ENCODE data around the gene CUBN. TPM values are rescaled to one million over a fixed set of nuclear protein-coding genes. Genes with fewer than 3 reads are reported as not detected.

CUBN gene
- total RNA-seq, 4 donors from 2014 or later: 0.37 to 1.5 (median 1.1) TPM

GRCh38 chr10:16964576-16965343 lies 164.9 kb downstream of the CUBN start:
- in situ Hi-C loops (cut with MboI; ENCODE audit: low pct_ligation_motif_present in 1 of 4, low pct_unique_long_range_greater_than_20kb in 1 of 4, low sequenced_read_pairs in 3 of 4): no loop called here
- no peak overlapping the region for H3K27ac ChIP-seq
- H3K4me1 ChIP-seq: peaks cover 0 to 30% (median 3%) of the 10 kb centered on the region in 4 donors
- intact Hi-C loops (cut with DNase I; ENCODE audit: low total_unique reads): no loop called here
- H3K36me3 ChIP-seq: no peaks in the 10 kb centered on the region
- no peaks in the 10 kb centered on the region for H3K27me3 ChIP-seq
- TF ChIP-seq POLR2AphosphoS5 (IDR thresholded peaks at IDR 0.05): no peak
- TF ChIP-seq EP300 (IDR thresholded peaks at IDR 0.05; ENCODE audit: low read depth): no peak
- TF ChIP-seq POLR2A (IDR thresholded peaks at IDR 0.05): no peak
- no peak for TF ChIP-seq CTCF (IDR thresholded peaks at IDR 0.05)
- WGBS, 2 donors (ENCODE audit: low coverage in 1 of 2): 74 to 78% methylated on average over 15 of the region's 15 CpGs
- H3K9me3 ChIP-seq: no peaks in the 10 kb centered on the region
- DNase-seq: no peak
- H3K4me3 ChIP-seq: no peak overlapping the region

GRCh38 chr10:16960551-16960950 lies 169.1 kb downstream of the CUBN start:
- TF ChIP-seq CTCF (IDR thresholded peaks at IDR 0.05) (no peak), POLR2AphosphoS5 (IDR thresholded peaks at IDR 0.05) (no peak), POLR2A (IDR thresholded peaks at IDR 0.05) (no peak), EP300 (IDR thresholded peaks at IDR 0.05; ENCODE audit: low read depth) (no peak)
- H3K27ac ChIP-seq: no peak overlapping the region
- 82 to 84% methylated on average over 2 to 4 of the region's 4 CpGs for WGBS, 2 donors (ENCODE audit: low coverage in 1 of 2)
- no peak overlapping the region for H3K4me3 ChIP-seq
- no peaks in the 10 kb centered on the region for H3K9me3 ChIP-seq
- intact Hi-C loops (cut with DNase I; ENCODE audit: low total_unique reads): no loop called here
- in situ Hi-C loops (cut with MboI; ENCODE audit: low pct_ligation_motif_present in 1 of 4, low pct_unique_long_range_greater_than_20kb in 1 of 4, low sequenced_read_pairs in 3 of 4): no loop called here
- no peaks in the 10 kb centered on the region for H3K36me3 ChIP-seq
- DNase-seq: no peak
- no peaks in the 10 kb centered on the region for H3K27me3 ChIP-seq
- H3K4me1 ChIP-seq: no peaks in the 10 kb centered on the region

- TF ChIP-seq POLR2AphosphoS5 (IDR thresholded peaks at IDR 0.05) (no peak), EP300 (IDR thresholded peaks at IDR 0.05; ENCODE audit: low read depth) (no peak), POLR2A (IDR thresholded peaks at IDR 0.05) (no peak), CTCF (IDR thresholded peaks at IDR 0.05) (no peak)
- no peaks in the 10 kb centered on the region for H3K4me1 ChIP-seq
- H3K27me3 ChIP-seq: no peaks in the 10 kb centered on the region
- H3K9me3 ChIP-seq: no peaks in the 10 kb centered on the region
- intact Hi-C loops (cut with DNase I; ENCODE audit: low total_unique reads) (no loop called here), in situ Hi-C loops (cut with MboI; ENCODE audit: low pct_ligation_motif_present in 1 of 4, low pct_unique_long_range_greater_than_20kb in 1 of 4, low sequenced_read_pairs in 3 of 4) (no loop called here)
- no peak overlapping the region for H3K4me3 ChIP-seq
- no peak overlapping the region for H3K27ac ChIP-seq
- WGBS, 2 donors (ENCODE audit: low coverage in 1 of 2): 66 to 100% methylated on average over 2 of the region's 2 CpGs
- H3K36me3 ChIP-seq: no peaks in the 10 kb centered on the region
- DNase-seq: no peak
These were observed 172.6 kb downstream of the CUBN start for GRCh38 chr10:16957038-16957437.

- no peak for TF ChIP-seq EP300 (IDR thresholded peaks at IDR 0.05; ENCODE audit: low read depth)
- TF ChIP-seq CTCF (IDR thresholded peaks at IDR 0.05): no peak
- no peak for TF ChIP-seq POLR2A (IDR thresholded peaks at IDR 0.05)
- TF ChIP-seq POLR2AphosphoS5 (IDR thresholded peaks at IDR 0.05): no peak
- intact Hi-C loops (cut with DNase I; ENCODE audit: low total_unique reads): no loop called here
- Histone ChIP-seq H3K4me1 (no peaks in the 10 kb centered on the region), H3K27me3 (no peaks in the 10 kb centered on the region), H3K9me3 (no peaks in the 10 kb centered on the region), H3K27ac (no peak overlapping the region), H3K4me3 (no peak overlapping the region), H3K36me3 (no peaks in the 10 kb centered on the region)
- DNase-seq: no peak
- in situ Hi-C loops (cut with MboI; ENCODE audit: low pct_ligation_motif_present in 1 of 4, low pct_unique_long_range_greater_than_20kb in 1 of 4, low sequenced_read_pairs in 3 of 4): no loop called here
- 70 to 88% methylated on average over 3 to 13 of the region's 13 CpGs for WGBS, 2 donors (ENCODE audit: low coverage in 1 of 2)
These were observed 175.2 kb downstream of the CUBN start for GRCh38 chr10:16954280-16955030.

All from transverse colon (tissue), 4 donors.